NCI-H748 (cell line): ENCODE data around the gene LRIT2.
"Not testable (repeated sequence)": the region's sequence is repeated elsewhere in the genome, so short reads cannot be mapped to it uniquely, and the experiment has no call there.

Experiments
- DNase-seq: peaks from one replicate; lab custom pipeline; 2025; ENCODE audit not compliant: unreplicated experiment; lab: John Stamatoyannopoulos, UW

The LRIT2 gene

GRCh38 chr10:84185526-84186175 lies 39.7 kb downstream of the LRIT2 start:
- DNase-seq, result no peak

GRCh38 chr10:84184517-84184916 lies 40.8 kb downstream of the LRIT2 start:
- peak; percentile 14 for DNase-seq

DNA sequence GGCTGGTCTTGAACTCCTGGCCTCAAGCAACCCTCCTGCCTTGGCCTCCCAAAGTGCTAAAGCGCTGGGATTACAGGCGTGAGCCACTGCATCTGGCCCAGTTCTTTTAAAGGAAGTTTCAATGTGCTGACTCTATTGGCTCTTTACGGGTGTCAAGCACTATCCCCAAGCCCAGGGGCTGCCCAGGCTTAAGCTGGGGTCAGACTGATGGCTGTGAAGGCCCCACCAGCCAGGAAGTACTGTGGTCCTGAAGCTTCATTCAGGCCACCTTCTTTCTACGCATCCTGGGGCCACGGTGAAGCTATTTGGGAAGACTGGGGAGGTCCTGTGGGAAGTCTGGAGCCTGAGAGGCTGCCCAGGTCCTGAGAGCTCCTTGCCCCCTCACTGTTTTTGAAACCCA lies 43.7 kb downstream of the LRIT2 start:
- DNase-seq, result no peak

- DNase-seq, result not testable (repeated sequence)
Measured at GRCh38 chr10:84180386-84180785, 45.0 kb downstream of the LRIT2 start.

DNA sequence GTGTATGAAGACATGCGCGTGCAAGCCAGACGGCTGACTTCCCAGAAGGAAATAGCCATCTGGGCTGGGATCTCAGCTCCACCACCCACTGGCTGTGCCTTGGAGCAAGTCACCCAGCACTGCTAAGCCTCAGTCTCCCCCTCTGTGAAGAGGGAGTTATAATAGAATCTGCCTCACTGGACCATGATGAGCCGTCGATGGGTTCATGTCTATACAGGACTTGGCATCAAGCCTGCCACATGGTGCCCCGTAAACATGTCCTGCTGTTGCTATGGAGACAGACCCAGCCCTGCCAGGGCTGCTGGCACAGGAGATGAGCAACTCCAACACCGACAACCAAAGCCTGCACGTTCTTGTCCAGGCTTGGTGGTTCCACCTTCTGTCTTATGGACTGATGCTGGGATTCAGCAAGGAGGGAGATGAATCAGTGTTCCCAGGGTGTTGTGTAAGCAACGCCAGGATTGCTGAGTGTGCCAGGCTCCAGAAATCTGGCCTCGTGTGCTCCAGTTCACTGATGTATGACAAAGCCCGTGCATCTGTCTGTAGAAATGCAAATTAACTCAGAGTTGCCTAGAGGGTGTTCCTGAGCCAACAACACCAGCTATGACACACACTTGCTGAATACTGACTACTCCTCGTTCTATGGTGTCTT lies 46.2 kb downstream of the LRIT2 start:
- DNase-seq, result peak; percentile 84

DNA sequence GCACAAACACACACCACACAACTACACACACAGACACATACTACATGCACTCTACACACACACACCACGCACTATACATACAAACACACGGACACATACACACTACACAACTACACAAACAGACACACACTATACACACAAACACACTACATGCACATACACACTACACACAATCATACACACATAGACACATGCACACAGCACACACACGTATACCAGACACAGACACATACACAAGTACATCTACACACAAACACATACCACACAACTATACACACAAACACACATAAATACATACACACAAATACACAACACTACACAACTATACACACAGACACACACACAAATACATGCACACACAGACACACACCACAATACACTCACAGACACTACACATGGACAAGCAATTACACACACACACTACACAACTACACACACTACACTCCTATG lies 47.2 kb downstream of the LRIT2 start:
- no peak for DNase-seq

DNA sequence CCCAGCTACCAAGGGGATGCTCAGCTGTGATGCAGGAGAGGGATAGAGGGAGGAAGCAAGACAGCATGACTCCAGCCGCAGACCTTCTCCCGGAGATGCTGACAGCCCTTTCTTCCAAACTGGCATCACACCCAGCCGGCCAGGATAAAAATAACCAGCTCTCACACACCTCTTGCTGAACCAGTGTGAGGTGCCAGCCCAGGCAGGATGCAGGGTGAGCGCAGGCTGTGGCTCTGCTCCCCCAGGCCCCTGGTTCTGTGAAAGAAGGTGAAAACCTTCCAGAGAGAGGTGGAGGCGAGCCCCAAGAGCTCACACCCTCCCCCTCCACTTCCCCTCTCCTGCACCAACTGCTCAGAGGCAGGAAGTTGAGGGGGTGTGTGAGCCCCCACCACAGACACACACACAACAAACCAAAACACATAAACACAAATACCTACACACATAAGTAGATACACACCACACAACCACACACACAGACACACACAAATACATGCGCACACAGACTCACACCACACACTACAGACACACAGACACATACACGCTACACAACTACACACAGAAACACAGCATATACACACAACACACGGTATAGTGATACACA lies 47.7 kb downstream of the LRIT2 start:
- no peak for DNase-seq

DNA sequence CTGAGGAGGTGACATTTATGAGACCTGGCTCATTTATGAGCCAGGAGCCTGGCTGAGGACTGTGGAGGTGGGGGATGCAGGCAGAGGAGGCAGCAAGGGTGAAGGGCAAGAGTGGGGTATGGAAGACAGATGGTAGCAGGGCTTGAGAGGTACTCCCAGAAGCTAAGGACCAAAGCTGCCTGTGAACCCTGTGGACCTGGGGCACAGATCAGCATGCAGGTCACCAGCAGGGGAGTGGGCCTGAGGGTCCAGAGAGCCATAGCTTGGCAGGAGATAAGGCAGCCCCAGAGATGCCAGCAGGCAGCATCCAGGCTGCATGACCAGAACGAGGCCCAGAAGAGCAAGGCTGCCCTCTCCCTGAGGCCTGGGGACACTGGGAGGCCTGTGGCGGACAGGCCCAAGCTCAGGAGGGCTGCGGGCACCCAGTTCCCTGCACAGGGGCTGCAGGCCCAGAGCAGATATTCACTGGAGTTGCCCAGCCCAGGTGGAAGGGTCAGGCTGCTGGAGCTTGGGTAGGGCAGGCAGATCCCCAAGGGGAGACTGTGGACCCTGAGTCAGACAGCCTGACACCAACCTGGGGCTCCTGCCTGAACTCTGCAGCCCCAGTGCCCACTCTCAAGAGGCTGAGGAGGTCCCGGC lies 48.4 kb downstream of the LRIT2 start:
- no peak for DNase-seq

GRCh38 chr10:84176351-84176750 lies 49.0 kb downstream of the LRIT2 start:
- peak; percentile 25 for DNase-seq

GRCh38 chr10:84175436-84175835 lies 49.9 kb downstream of the LRIT2 start:
- DNase-seq, result no peak

GRCh38 chr10:84173501-84173929 lies 51.8 kb downstream of the LRIT2 start, which contains the start of gene GPR15LG:
Gene GPR15LG (plus strand): TSS chr10:84173801. CDS start chr10:84173852, 51 bp downstream.
- no peak for DNase-seq

DNA sequence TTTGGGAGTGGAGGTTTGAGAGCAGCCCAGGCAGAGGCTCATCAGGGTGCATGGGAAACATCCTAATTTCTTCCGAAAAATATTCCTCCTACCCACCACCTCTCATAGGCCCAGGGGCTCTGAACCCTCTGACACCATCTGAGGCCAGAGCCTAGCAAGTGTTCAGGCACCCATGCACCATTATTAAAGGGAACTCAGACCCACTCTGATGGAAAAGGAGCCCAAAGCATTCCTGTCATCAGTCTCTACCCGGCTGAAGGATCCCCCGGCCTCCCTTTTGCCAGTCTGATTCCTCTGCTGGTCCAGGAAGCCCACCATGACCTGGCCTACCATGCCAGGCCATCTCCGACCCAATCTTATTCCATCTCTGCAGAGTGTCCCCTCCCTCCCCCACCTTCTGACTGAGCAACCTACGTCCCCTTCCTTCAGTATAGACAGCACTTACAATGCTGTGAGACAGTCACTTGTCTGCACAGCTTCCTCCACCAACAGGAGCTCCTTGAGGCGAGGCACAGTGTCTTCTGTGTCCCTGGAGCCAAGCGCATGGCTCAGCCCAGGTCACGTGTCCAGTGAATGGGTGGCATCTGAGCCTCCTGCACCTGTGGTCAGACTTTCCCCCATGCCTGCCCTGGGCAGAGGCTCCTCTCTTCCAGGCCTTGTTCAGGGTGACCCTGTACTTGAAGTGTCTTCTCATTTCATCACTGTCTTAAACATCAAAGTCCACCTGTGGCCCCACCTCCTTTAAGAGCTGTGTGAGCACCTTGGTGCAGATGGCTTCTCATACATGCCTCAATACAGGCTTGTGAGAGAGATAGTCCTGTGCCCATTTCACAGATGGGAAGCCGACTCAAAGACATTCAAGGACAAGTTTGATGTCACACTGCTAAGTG lies 52.6 kb downstream of the LRIT2 start:
- no peak for DNase-seq

DNA sequence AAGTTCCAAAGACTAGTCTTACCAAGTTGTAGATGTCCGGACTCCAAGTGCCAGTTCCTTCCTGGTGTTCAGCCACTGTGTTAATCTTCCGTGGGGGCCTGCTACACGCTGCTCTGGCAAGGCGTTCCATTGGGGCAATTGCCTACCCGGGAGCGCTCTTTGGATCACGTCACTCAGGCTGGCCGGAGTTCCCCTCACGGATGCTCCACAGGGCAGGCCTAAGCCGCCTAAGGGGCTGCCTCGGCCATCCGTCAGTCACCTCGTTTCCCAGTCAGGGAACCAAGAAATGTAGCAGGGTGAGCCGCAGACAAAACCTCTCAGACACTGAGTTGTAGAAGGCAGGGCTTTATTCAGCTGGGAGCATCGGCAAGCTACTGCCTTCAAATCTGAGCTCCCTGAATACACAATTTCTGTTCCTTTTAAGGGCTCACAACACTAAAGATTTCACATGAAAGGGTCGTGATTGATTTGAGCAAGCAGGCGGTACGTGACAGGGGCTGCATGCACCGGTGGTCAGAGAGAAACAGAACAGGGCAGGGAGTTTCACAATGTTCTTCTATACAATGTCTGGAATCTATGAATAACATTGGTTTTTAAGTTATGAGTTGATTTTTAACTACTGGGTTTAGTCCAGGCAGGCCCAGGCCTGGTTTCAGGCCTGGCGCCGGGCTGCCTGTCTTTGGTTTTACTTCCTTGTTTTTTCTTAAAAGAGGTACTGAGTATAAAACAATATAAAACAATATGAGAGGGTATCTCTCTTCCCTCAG lies 53.5 kb downstream of the LRIT2 start:
- not testable (repeated sequence) for DNase-seq

DNA sequence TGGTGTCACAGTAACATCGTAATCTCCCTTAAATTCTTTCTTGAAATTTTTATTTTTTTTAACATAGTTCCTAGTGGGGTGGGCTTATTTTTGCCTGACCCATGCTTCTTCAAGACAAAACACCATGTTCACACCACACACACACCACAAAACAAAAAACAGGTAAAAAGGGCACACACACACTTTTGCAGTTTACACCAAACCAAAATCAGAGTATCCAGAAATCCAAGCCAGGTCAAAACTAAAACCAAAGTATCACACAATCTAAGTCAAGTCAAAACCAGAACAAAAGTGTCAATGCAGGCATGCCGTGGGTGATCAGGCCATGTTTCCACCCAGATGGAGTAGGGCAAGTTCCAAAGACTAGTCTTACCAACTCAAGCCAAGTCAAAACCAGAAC lies 54.1 kb downstream of the LRIT2 start:
- not testable (repeated sequence) for DNase-seq
